Left forelimb (tissue), 1 donor: ENCODE measurements around the gene PSMB11.

Source experiments
- DNase-seq: peaks from one replicate; pipeline ENCODE4 v3.0.0-alpha.2; 2018; ENCODE audit warnings: low spot score

The PSMB11 gene

DNA sequence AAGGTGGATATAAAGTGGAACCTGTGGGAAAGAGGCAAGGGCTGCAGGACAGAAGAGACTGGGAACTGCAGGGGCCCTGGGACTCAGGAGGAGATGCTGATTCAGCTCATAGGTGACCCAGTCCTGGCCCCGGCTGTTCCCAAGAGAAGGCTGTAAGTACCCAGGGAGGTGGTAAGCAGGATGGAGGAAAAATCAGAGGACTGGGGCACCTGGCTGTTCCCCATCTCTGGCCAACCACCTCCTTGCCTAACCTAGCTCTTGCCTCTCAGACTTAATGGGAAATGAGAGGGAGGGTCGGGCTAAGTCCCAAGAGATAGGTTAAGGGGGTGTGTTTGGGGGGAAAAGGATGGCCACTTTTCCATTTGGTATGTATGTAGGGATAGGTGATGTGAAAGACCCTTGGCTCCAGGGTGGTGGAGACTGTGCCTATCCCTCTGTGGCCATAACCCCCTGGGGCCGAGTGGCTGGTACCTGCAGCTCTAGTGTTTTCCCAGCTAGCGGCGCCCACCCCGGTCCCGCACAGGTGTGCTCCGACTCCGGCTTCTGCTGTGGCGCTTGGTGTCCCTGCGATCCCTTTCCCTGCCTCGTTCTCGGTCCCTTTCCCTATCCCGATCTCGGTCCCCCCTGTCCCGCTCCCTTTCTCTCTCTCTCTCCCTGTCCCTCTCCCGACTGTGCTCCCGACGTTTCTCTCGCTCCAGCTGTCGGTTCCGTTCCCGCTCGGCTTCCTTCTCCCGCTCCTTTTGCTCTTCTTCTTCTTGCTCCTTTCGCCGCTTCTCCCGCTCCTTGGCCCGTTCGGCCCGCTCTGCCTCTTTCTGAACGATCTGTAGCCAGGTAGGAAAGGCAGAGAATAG lies 16.9 kb downstream of the PSMB11 start:
- no peak for DNase-seq

DNA sequence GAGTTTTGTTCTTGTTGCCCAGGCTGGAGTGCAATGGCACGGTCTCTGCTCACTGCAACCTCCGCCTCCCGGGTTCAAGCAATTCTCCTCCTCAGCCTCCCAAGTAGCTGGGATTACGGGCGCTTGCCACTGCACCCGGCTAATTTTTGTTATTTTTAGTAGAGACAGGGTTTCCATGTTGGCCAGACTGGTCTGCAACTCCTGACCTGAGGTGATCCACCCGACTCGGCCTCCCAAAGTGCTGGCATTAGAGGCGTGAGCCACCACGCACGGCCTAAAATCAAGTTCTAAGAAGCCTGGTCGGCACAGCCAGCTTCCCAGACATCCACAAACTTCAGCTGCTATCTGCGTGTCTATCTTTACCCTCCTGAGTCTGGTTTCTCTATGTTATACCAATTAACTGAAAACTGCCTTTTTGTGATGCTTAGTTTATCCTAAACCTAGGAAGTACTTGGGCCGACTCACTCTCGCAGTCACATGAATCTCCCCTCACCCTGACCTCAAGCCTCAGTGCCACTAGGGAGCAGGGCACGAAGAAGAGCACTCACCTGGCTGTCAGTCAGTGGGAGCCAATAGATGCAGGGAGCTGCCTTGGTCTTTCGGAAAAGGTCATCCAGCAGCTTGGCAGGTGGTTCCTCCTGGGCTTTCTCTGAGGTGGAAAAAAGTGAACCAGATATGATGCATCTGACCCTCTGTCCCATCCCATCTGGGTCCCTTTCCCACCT lies 18.7 kb downstream of the PSMB11 start:
- no peak for DNase-seq

DNA sequence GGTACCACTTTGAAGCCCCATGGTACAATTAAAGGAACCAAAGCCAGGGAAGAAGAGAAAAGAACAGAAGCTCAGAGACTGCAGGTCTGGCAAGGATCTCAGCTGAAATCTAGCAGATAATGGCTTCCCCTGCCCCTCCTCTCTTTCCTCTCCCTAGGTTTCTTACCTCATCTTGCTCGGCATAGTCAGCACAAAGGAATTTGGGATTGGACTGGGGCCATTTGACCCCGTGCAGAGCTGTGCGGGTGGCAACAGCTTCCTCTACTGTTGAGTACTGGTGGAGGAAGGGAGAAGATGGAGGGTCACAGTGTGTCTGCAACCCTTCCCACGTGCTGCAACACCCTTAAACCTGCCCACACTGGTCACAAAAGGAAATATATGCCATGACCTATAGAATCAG lies 20.0 kb downstream of the PSMB11 start:
- no peak for DNase-seq

DNA sequence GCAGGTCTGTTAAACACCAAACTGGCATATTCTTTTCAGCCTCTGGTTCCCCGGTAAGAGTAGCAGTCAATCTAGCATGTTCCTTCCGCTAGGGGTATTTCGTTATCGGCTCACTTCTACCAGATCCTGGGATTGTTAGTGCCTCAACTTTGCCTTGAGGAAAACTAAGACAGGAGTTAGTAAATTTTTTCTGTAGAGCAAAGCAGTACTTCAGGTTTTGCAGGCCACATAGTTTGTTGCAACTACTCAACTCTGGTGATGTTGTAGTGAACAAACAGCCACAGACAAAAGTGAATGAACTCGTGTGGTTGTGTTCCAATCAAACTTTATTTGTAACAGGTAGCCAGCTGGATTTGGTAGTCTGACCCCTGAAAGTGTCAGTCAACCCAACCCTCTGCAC lies 21.6 kb downstream of the PSMB11 start:
- no peak for DNase-seq

DNA sequence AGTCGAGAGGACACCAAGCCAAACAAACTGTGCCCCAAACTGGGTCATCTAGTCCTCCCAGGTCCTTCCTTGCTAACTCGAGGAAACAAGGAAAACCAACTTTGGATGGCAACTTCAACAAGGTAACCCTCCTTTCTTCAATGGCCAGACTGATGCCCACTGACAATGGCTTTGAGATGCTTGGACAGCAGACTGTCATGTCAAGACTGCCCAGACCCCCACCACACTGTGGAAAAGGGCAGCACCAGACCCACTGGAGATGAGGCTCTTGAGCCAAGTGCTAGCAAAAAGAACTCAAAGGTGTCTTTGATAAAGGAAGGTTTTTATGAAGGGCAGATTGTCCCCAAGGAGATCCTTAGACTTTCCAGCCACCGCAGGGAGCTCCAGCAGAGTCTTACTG lies 24.4 kb downstream of the PSMB11 start:
- DNase-seq, result no peak

DNA sequence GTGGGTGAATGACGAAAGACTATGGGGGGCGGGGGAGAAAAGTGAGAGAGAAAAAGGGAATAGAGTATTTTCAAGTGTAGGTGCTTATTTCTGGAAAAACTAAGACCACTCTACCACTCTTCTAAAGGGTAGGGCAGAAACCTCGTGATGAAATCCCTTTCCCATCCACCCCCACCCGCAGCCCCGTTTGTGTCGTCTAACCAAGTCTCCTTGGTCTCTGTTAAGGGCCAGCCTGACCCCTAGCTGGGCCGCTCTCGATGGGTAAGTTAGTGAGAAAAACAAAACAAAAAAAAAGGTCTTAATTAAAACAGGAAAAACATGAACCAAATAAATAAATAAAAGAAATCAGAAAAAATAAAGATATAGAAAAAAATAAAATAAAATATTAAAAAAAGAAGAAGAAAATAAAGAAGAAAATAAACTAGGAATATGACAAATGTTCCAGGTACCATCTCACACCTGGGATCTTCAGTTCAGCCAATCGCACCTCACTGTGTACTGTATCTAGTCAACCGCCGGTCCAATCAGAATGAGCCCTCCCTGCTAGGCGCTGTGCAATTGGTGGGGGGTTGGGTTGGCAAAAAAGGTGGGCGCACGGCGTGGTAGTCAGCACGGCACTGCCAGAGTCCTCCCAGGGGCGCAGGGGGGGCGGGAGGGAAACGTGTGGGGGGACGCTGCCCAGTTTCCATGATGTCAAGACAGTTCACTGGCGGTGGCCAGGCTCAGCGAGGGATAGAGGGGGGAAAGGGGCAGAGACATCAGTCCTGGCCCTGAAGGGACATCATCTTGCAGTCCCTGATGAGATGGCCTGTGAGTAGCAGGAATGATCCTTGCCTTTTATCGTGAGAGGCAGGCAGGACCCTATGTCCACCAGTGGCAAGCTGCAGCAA lies 25.1 kb downstream of the PSMB11 start:
- DNase-seq, result no peak

GRCh38 chr14:23067847-23068788 lies 26.1 kb downstream of the PSMB11 start:
- DNase-seq, result no peak

DNA sequence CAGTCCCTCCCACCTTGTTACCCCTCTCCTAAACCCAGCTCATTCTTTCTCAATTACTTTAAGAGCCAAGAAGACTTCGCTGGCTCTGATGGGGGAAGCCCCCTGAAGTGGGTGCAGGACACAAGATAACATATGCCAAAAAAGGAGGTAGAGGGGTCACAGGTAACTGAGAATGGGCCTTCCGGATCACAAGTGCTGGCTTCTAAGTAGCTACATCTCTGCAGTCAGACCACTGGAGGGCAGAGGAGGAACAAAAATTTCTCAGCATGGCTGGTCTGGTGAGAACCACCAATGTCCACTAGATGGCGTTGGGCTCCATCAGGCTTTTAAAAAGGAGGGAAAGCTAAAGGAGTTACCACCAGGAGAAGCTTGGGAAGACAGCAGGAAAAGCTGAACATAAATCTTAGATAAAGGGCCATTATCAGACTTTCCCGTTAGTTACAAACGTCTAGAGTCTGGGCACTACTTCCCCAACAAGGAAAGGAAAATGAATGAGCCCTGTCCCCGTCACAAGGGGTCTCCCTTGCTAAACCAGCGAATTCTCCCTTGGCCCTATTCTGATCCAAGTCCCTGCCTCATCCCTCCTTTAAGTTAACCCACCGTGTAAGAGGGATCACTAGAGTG lies 26.9 kb downstream of the PSMB11 start:
- no peak for DNase-seq

GRCh38 chr14:23069413-23069806 lies 27.4 kb downstream of the PSMB11 start:
- no peak for DNase-seq

DNA sequence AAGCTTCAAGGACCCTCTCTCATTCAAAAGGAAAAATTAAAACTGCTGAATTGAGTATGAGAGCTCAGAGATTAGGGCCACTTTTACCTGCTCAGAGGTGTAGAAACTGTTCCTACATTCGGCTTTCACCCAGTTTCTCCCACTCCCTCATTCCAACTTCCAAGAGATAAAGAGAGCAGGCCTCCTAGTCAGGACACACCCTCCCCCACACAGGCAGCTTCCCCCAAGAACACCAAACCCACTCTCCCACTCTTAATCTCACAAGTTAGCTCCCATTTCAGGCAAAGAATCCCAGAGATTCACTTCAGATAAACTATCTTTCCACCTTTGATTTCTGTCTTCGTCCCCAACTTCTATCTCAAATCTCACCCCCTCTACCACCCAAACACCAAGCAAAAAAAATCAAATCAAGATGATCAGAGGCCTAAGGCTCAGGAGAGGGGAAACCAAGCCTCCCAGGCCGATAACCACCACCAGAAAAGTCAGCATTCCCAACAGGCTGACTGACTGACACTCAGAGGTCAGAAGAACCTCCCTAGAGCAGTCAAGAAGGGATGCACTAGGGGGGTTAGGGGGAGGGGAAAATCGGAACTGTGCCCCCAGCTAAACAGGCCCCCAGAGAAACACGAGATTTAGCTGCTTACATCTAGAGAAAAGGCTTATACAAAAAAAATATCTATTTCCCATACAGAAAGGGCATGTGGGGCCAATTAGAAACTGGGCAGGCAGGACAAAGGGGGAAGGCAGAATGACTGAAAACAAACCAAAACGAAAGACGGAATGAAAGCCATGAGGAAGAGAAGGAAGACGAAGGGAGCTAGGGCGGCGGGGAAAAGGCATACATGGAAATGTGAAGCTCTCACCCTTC lies 28.5 kb downstream of the PSMB11 start:
- no peak for DNase-seq

- DNase-seq, result peak; percentile 90
Observed at GRCh38 chr14:23071244-23071920, 29.4 kb downstream of the PSMB11 start.

DNA sequence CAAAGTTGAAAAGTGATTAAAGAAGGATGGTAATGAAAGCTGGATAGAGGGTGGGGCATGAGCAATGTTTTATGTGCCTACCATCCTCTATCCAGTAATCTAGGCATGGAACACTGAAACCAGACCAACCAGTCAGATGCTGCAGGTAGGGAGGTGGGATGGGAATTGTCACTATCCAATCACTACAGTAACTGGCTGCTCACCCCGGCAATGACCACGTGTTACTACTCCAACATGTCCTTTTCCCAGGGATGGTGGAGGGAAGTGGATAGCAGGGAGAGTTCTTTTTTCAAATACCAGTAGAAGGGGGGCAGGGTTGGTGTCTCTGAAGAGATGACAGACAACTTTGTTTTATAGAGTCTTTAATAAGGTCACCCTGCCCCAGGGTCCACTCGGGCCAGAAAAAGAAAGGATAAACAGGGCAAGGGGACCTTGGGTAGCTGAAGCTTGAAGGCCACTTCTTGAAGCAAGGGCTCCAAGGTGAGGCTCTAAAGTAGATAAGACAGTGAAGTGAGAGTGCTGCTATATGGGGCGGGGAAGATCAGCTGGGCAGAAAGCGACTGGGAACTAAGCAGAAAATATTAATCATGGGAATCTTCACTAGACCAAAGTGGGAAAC lies 30.0 kb downstream of the PSMB11 start:
- DNase-seq, result no peak

DNA sequence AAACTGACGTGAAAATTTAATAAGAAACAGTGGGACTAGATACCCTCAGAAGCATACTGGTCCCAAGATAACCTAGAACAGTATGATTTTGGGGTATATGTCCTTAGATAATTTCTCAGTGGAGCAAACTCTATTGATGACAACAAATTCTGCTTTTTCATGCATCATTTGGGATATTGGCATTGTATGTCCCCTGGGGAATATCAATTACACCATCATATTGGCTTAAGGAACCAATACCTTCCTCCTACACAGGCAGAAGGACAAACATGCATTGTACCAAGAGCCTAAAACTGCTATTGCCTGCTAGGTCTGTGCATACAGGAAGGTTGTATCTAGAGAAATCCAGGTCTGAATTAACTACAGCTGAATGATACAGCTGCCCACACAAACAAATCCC lies 32.9 kb downstream of the PSMB11 start:
- no peak for DNase-seq

- DNase-seq, result no peak
Observed at GRCh38 chr14:23076785-23077408, 34.9 kb downstream of the PSMB11 start.

- no peak for DNase-seq
Observed at GRCh38 chr14:23077962-23078361, 36.0 kb downstream of the PSMB11 start.

DNA sequence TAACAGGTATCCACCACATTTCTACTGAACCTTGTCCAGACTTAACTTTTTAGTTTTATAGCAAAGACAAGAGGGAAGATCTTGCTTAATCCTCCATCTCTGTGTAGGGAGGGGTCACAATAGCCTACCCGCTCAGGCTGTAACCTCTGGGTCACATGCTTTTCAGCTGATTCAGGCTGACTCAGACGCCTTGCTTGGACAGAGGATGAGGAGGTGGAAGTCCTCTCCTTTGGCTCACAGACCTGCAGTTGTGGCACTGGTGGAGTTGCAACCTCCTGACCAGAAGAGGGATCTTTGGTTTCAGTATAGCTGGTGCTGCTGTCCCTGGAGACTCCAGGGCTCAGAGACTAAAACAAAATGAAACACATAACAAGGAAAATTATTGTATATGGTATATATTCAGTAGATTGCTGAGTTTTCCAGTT lies 36.7 kb downstream of the PSMB11 start:
- no peak for DNase-seq

DNA sequence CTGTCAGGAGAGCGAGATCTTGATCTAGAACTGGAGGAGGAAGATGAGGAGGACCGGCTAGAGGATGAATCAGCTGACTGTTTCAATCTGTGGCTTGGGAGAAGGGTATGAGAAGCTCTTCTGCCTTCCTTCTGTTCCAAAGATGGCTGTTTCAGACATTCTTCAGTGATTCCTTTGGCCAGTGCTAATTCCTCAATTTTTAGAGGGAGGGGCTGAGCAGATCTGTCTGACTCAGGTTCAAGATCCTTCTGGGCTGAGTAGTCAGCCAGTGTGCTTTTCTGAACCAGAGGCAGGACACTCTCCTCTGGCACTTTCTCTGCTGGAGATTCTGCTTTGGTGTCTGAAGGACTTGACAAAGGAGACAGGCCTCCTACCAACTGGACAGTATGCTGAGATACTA lies 37.7 kb downstream of the PSMB11 start:
- DNase-seq, result no peak

DNA sequence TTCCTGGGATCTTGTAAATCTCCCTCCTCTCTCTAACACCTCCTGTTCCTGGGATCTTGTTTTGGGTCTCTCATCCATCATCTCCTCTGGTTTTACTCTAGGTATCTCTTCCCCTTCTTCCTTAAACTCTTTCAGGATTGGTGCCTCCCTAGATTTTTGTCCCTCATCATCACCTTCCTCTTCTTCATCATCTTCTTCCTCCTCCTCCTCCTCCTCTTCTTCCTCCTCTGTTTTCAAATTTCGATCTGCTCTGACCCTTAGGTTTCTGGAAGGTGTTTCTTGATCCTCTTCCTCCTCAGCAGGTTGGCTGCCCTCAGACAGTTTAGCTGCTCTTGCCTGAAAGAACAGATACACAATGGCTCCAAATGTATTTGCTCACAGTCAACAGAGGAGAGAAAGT lies 38.5 kb downstream of the PSMB11 start:
- no peak for DNase-seq
